Chondrocyte (in vitro differentiated cells): ENCODE measurements around the gene IKZF3. TPM values are rescaled to one million over a fixed set of nuclear protein-coding genes. Genes with fewer than 3 reads are reported as not detected.
"Not testable (repeated sequence)": the region's sequence is repeated elsewhere in the genome, so short reads cannot be mapped to it uniquely, and the experiment has no call there.

Experiments
- DNase-seq: peaks from one replicate; pipeline ENCODE4 v3.0.0; 2021; ENCODE audit warnings: mixed read lengths, low spot score
- H3K27ac Mint-ChIP-seq: one replicate; pipeline ENCODE4 v1.8.0; 2021; ENCODE audit warnings: mild to moderate bottlenecking, moderate library complexity, mixed read lengths; ENCODE audit not compliant: unreplicated experiment
- H3K27me3 Mint-ChIP-seq: 2 replicates; pipeline ENCODE4 v1.8.0; 2021; ENCODE audit warnings: low read depth, mixed read lengths
- H3K36me3 Mint-ChIP-seq: 2 replicates; pipeline ENCODE4 v1.8.0; 2021; ENCODE audit warnings: low read depth, mixed read lengths
- H3K4me1 Mint-ChIP-seq: 2 replicates; pipeline ENCODE4 v1.8.0; 2021; ENCODE audit warnings: low read depth, mild to moderate bottlenecking, mixed read lengths
- H3K4me3 Mint-ChIP-seq: one replicate; pipeline ENCODE4 v1.8.0; 2021; ENCODE audit warnings: mild to moderate bottlenecking, moderate library complexity, mixed read lengths; ENCODE audit not compliant: unreplicated experiment
- H3K9me3 Mint-ChIP-seq: 2 replicates; pipeline ENCODE4 v1.8.0; 2021; ENCODE audit warnings: low read depth, mixed read lengths
- CTCF ChIP-seq: fragments of 200-600 bp; sonication (generic); IDR thresholded peaks from 2 replicates; pipeline ENCODE4 v1.5.0; 2021; ENCODE audit warnings: antibody characterized with exemption, mild to moderate bottlenecking, moderate library complexity
- total RNA-seq: library from RNA; stranded (reverse); gene quantifications from 3 replicates; pipeline ENCODE4 v1.2.1, GENCODE V29; 2021

Gene IKZF3
- total RNA-seq, 1 donor from 2014 or later: not detected

GRCh38 chr17:39716879-39717536, 147.1 kb downstream of the IKZF3 start:
- H3K36me3 Mint-ChIP-seq: peaks cover 28% of the 10 kb centered on the region
- no peak for DNase-seq
- no peak for TF ChIP-seq CTCF
- no peaks in the 10 kb centered on the region for H3K4me1 Mint-ChIP-seq
- H3K4me3 Mint-ChIP-seq: no peak overlapping the region
- no peaks in the 10 kb centered on the region for H3K27me3 Mint-ChIP-seq
- H3K9me3 Mint-ChIP-seq: no peaks in the 10 kb centered on the region
- no peak overlapping the region for H3K27ac Mint-ChIP-seq

GRCh38 chr17:39716073-39716818, 147.9 kb downstream of the IKZF3 start:
- Mint-ChIP-seq H3K4me3 (no peak overlapping the region), H3K4me1 (no peaks in the 10 kb centered on the region), H3K36me3 (peaks cover 28% of the 10 kb centered on the region), H3K27ac (no peak overlapping the region), H3K27me3 (no peaks in the 10 kb centered on the region), H3K9me3 (no peaks in the 10 kb centered on the region)
- no peak for TF ChIP-seq CTCF
- DNase-seq: no peak

DNA sequence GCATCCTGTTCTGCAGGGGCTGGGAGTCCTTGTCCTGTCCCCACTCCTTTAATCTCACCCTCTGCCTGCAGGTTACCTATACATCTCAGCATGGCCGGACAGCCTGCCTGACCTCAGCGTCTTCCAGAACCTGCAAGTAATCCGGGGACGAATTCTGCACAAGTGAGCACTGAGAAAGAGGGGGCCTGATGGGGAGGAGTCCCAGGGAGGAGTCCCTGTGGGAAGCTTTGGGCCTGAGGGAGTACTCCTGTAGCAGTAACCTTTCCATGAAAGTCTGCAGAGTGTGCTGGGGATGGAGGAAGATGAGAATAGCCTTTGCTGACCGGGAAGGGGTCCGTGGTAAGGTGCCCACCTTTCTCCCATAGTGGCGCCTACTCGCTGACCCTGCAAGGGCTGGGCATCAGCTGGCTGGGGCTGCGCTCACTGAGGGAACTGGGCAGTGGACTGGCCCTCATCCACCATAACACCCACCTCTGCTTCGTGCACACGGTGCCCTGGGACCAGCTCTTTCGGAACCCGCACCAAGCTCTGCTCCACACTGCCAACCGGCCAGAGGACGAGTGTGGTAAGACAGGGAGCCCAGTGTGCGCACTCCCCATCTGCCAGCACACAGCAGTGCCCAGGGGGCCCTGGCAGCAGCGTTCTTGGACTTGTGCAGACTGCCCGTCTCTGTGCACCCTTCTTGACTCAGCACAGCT, 148.6 kb downstream of the IKZF3 start:
- H3K27me3 Mint-ChIP-seq: no peaks in the 10 kb centered on the region
- no peak overlapping the region for H3K27ac Mint-ChIP-seq
- H3K36me3 Mint-ChIP-seq: peaks cover 28% of the 10 kb centered on the region
- H3K4me3 Mint-ChIP-seq: no peak overlapping the region
- no peak for TF ChIP-seq CTCF
- H3K9me3 Mint-ChIP-seq: no peaks in the 10 kb centered on the region
- DNase-seq: no peak
- H3K4me1 Mint-ChIP-seq: no peaks in the 10 kb centered on the region

DNA sequence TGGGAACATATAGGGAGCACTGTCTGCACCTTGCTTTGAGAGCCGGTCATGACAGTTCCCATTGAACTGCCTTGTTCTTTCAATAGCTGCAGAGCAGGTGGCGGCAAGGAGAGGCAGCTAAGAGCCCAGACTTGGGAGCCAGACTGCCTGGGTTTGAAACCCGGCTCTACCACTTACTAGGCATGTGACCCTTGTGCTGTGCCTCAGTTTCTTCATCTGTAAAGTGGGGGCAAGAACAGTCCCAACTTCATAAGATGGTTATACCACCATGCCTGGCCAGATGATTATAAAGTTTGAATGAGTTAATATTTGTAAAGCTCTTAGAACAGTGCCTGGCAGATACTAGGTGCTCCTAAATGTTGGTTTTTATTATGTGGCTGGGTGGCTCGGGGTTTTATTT, 149.9 kb downstream of the IKZF3 start:
- no peak for TF ChIP-seq CTCF
- H3K9me3 Mint-ChIP-seq: no peaks in the 10 kb centered on the region
- H3K36me3 Mint-ChIP-seq: peaks cover 24% of the 10 kb centered on the region
- H3K4me3 Mint-ChIP-seq: no peak overlapping the region
- no peaks in the 10 kb centered on the region for H3K27me3 Mint-ChIP-seq
- H3K27ac Mint-ChIP-seq: no peak overlapping the region
- no peaks in the 10 kb centered on the region for H3K4me1 Mint-ChIP-seq
- DNase-seq: no peak

GRCh38 chr17:39711851-39712250, 152.3 kb downstream of the IKZF3 start:
- Mint-ChIP-seq H3K27me3 (no peaks in the 10 kb centered on the region), H3K27ac (no peak overlapping the region), H3K4me1 (no peaks in the 10 kb centered on the region), H3K36me3 (peaks cover 20% of the 10 kb centered on the region), H3K4me3 (no peak overlapping the region), H3K9me3 (no peaks in the 10 kb centered on the region)
- DNase-seq: no peak
- no peak for TF ChIP-seq CTCF

DNA sequence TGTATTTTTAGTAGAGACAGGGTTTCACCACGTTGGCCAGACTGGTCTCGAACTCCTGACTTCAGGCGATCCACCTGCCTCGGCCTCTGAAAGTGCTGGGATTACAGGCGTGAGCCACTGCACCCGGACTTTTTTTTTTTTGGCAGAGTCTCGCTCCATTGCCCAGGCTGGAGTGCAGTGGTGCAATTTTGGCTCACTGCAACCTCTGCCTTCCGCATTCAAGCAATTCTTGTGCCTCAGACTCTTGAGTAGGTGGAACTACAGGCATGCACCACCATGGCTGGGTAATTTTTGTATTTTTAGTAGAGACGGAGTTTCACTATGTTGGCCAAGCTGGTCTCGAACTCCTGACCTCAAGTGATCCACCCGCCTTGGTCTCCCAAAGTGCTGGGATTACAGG, 153.0 kb downstream of the IKZF3 start:
- not testable (repeated sequence) for DNase-seq, H3K9me3 Mint-ChIP-seq, H3K27me3 Mint-ChIP-seq, H3K4me1 Mint-ChIP-seq, H3K27ac Mint-ChIP-seq, H3K4me3 Mint-ChIP-seq
- H3K36me3 Mint-ChIP-seq: peaks cover 20% of the 10 kb centered on the region
